Measurements from ENCODE around the gene CYB561.
A peak's percentile ranks its signal among the peaks of the same experiment; 100 is the strongest.

The CYB561 gene

GRCh38 chr17:63431939-63432804 is 13.9 kb downstream of the CYB561 start:
- no peak for DNase-seq

GRCh38 chr17:63431618-63431938 is 14.5 kb downstream of the CYB561 start:
- DNase-seq, result no peak

- no peak for DNase-seq
Observed at GRCh38 chr17:63430223-63430622, 15.9 kb downstream of the CYB561 start.

GRCh38 chr17:63429766-63430165 is 16.3 kb downstream of the CYB561 start:
- DNase-seq, result no peak

GRCh38 chr17:63426917-63427308 is 19.2 kb downstream of the CYB561 start:
- DNase-seq, result no peak

- DNase-seq, result no peak
Observed at GRCh38 chr17:63426041-63426916, 19.8 kb downstream of the CYB561 start.

GRCh38 chr17:63425483-63425882 is 20.6 kb downstream of the CYB561 start:
- peak; percentile 82 for DNase-seq

GRCh38 chr17:63423963-63424362 is 22.1 kb downstream of the CYB561 start:
- DNase-seq, result no peak

GRCh38 chr17:63423251-63423950 is 22.7 kb downstream of the CYB561 start:
- DNase-seq, result no peak

GRCh38 chr17:63421681-63422645 is 24.1 kb downstream of the CYB561 start:
- DNase-seq, result no peak

GRCh38 chr17:63420868-63421680 is 25.0 kb downstream of the CYB561 start:
- no peak for DNase-seq

GRCh38 chr17:63419949-63420867 is 25.9 kb downstream of the CYB561 start:
- no peak for DNase-seq

GRCh38 chr17:63419398-63419797 is 26.7 kb downstream of the CYB561 start:
- DNase-seq, result no peak

GRCh38 chr17:63418540-63418939 is 27.6 kb downstream of the CYB561 start:
- no peak for DNase-seq

GRCh38 chr17:63414222-63414621 is 31.9 kb downstream of the CYB561 start:
- DNase-seq, result no peak

GRCh38 chr17:63413128-63413527 is 33.0 kb downstream of the CYB561 start:
- no peak for DNase-seq

- no peak for DNase-seq
Observed at GRCh38 chr17:63412234-63412633, 33.9 kb downstream of the CYB561 start.

- DNase-seq, result no peak
Observed at GRCh38 chr17:63407741-63408330, 38.3 kb downstream of the CYB561 start.

GRCh38 chr17:63406689-63407330 is 39.3 kb downstream of the CYB561 start:
- DNase-seq, result peak; percentile 77 to 89
